Neutrophil (primary cell): ENCODE results near the gene SEMA3A.

Experiments used
- H3K27ac ChIP-seq: fragments of 200-600 bp; sonication (generic); 2 replicates; pipeline ENCODE4 v1.5.1; 2016; ENCODE audit warnings: mild to moderate bottlenecking, moderate library complexity
- H3K27me3 ChIP-seq: fragments of 200-600 bp; sonication (generic); 2 replicates; pipeline ENCODE4 v1.6.0; 2016; ENCODE audit warnings: mild to moderate bottlenecking
- H3K36me3 ChIP-seq: fragments of 200-600 bp; sonication (generic); 2 replicates; pipeline ENCODE4 v1.5.1; 2017
- H3K4me1 ChIP-seq, 2 experiments: fragments of 200-600 bp in 1 of 2; sonication (generic) in 1 of 2; 1 replicate in 1 of 2; 2 replicates in 1 of 2; pipeline versions ENCODE4 v1.5.1 to v1.6.1; 2013 to 2016; ENCODE audit warnings: low read depth in 1 of 2, low read length in 1 of 2, mild to moderate bottlenecking in 1 of 2, moderate library complexity in 1 of 2; ENCODE audit not compliant: control insufficient read depth in 1 of 2, insufficient read depth in 1 of 2
- H3K4me3 ChIP-seq, 2 experiments: fragments of 200-600 bp in 1 of 2; sonication (generic) in 1 of 2; 1 replicate in 1 of 2; 2 replicates in 1 of 2; pipeline ENCODE4 v1.5.1; 2013 to 2016; ENCODE audit warnings: low read depth in 1 of 2, low read length in 1 of 2, mild to moderate bottlenecking in 1 of 2, moderate library complexity in 1 of 2
- H3K9me3 ChIP-seq: fragments of 200-600 bp; sonication (generic); 2 replicates; pipeline ENCODE4 v1.5.1; 2016
- CTCF ChIP-seq: fragments of 200-600 bp; sonication (generic); IDR thresholded peaks from 2 replicates; pipeline ENCODE4 v1.5.1; 2016; ENCODE audit warnings: antibody characterized with exemption

SEMA3A gene

GRCh38 chr7:84091318-84091717, 103.3 kb downstream of the SEMA3A start:
- H3K36me3 ChIP-seq, result no peaks in the 10 kb centered on the region
- H3K4me1 ChIP-seq, result no peaks in the 10 kb centered on the region
- no peak overlapping the region for H3K27ac ChIP-seq
- no peak for TF ChIP-seq CTCF
- H3K4me3 ChIP-seq, result no peak overlapping the region
- H3K9me3 ChIP-seq, result no peaks in the 10 kb centered on the region
- H3K27me3 ChIP-seq, result no peaks in the 10 kb centered on the region

- H3K4me3 ChIP-seq, result no peak overlapping the region
- H3K27me3 ChIP-seq, result no peaks in the 10 kb centered on the region
- TF ChIP-seq CTCF, result no peak
- no peaks in the 10 kb centered on the region for H3K9me3 ChIP-seq
- no peaks in the 10 kb centered on the region for H3K4me1 ChIP-seq
- H3K36me3 ChIP-seq, result no peaks in the 10 kb centered on the region
- H3K27ac ChIP-seq, result no peak overlapping the region
These were observed 105.8 kb downstream of the SEMA3A start for GRCh38 chr7:84088802-84089201.

GRCh38 chr7:84085998-84086397, 108.6 kb downstream of the SEMA3A start:
- Histone ChIP-seq H3K4me3 (no peak overlapping the region), H3K4me1 (no peaks in the 10 kb centered on the region), H3K9me3 (no peaks in the 10 kb centered on the region), H3K27ac (no peak overlapping the region), H3K36me3 (no peaks in the 10 kb centered on the region), H3K27me3 (no peaks in the 10 kb centered on the region)
- TF ChIP-seq CTCF, result no peak

GRCh38 chr7:84085147-84085546, 109.4 kb downstream of the SEMA3A start:
- Histone ChIP-seq H3K36me3 (no peaks in the 10 kb centered on the region), H3K4me1 (no peaks in the 10 kb centered on the region), H3K9me3 (no peaks in the 10 kb centered on the region), H3K27me3 (no peaks in the 10 kb centered on the region), H3K4me3 (no peak overlapping the region), H3K27ac (no peak overlapping the region)
- no peak for TF ChIP-seq CTCF

- Histone ChIP-seq H3K27ac (no peak overlapping the region), H3K9me3 (no peaks in the 10 kb centered on the region), H3K4me1 (no peaks in the 10 kb centered on the region), H3K4me3 (no peak overlapping the region), H3K27me3 (no peaks in the 10 kb centered on the region), H3K36me3 (no peaks in the 10 kb centered on the region)
- TF ChIP-seq CTCF, result no peak
These were observed 110.7 kb downstream of the SEMA3A start for GRCh38 chr7:84083846-84084245.

- TF ChIP-seq CTCF, result no peak
- Histone ChIP-seq H3K4me3 (no peak overlapping the region), H3K9me3 (no peaks in the 10 kb centered on the region), H3K36me3 (no peaks in the 10 kb centered on the region), H3K27me3 (no peaks in the 10 kb centered on the region), H3K4me1 (no peaks in the 10 kb centered on the region), H3K27ac (no peak overlapping the region)
These were observed 112.5 kb downstream of the SEMA3A start for GRCh38 chr7:84081973-84082522.
